Loucy (cell line): Measurements from ENCODE around the gene WNK2.
"Not testable (repeated sequence)": the region's sequence is repeated elsewhere in the genome, so short reads cannot be mapped to it uniquely, and the experiment has no call there.

Experiments
- H2AFZ ChIP-seq: fragments of 200-600 bp; sonication (generic); 2 replicates; pipeline ENCODE4 v1.6.0; 2016; ENCODE audit warnings: antibody characterized with exemption, mild to moderate bottlenecking, low read length, moderate library complexity
- H3F3A ChIP-seq: fragments of 200-600 bp; 2 replicates; pipeline ENCODE4 v1.6.0; 2016; ENCODE audit warnings: antibody characterized with exemption, low read depth, mild to moderate bottlenecking
- H3K27me3 ChIP-seq: fragments of 200-600 bp; sonication (generic); 2 replicates; pipeline ENCODE4 v1.6.1; 2014; ENCODE audit warnings: low read length, mild to moderate bottlenecking; ENCODE audit not compliant: insufficient read depth, poor library complexity, severe bottlenecking
- H3K36me3 ChIP-seq: fragments of 200-600 bp; sonication (generic); 2 replicates; pipeline ENCODE4 v1.6.1; 2016; ENCODE audit warnings: low read length; ENCODE audit not compliant: insufficient read depth
- H3K4me1 ChIP-seq: fragments of 200-600 bp; sonication (generic); 2 replicates; pipeline ENCODE4 v1.5.1; 2014; ENCODE audit warnings: low read length, mild to moderate bottlenecking; ENCODE audit not compliant: insufficient read depth, poor library complexity, severe bottlenecking
- H3K4me2 ChIP-seq: fragments of 200-600 bp; sonication (generic); 2 replicates; pipeline ENCODE4 v1.6.0; 2014; ENCODE audit warnings: antibody characterized with exemption, low read length, low read depth, mild to moderate bottlenecking; ENCODE audit not compliant: poor library complexity, severe bottlenecking
- H3K4me3 ChIP-seq: fragments of 200-600 bp; sonication (generic); 2 replicates; pipeline ENCODE4 v1.5.1; 2014; ENCODE audit warnings: low read length, mild to moderate bottlenecking, mixed read lengths; ENCODE audit not compliant: poor library complexity, severe bottlenecking
- H3K79me2 ChIP-seq: fragments of 200-600 bp; sonication (generic); 2 replicates; pipeline ENCODE4 v1.6.1; 2014; ENCODE audit warnings: low read length; ENCODE audit not compliant: insufficient read depth
- H3K9ac ChIP-seq: fragments of 200-600 bp; sonication (generic); 2 replicates; pipeline ENCODE4 v1.6.0; 2014; ENCODE audit warnings: mild to moderate bottlenecking, low read depth, low read length, moderate library complexity; ENCODE audit not compliant: poor library complexity, severe bottlenecking
- H3K9me2 ChIP-seq: fragments of 200-600 bp; sonication (generic); replicated peaks from 2 replicates; pipeline ENCODE4 v1.6.1; 2016; ENCODE audit warnings: low read depth, low read length, mixed read lengths
- H3K9me3 ChIP-seq: fragments of 200-600 bp; sonication (generic); 2 replicates; pipeline ENCODE4 v1.6.1; 2014; ENCODE audit warnings: mild to moderate bottlenecking, antibody characterized with exemption, low read length, low read depth; ENCODE audit not compliant: insufficient read depth
- H4K20me1 ChIP-seq: fragments of 200-600 bp; sonication (generic); 2 replicates; pipeline ENCODE4 v1.6.0; 2014; ENCODE audit warnings: antibody characterized with exemption, low read length, mild to moderate bottlenecking; ENCODE audit not compliant: insufficient read depth, poor library complexity, severe bottlenecking
- CTCF ChIP-seq: fragments of 200-600 bp; sonication (generic); conservative IDR thresholded peaks from 2 replicates; pipeline ENCODE4 v1.5.1; 2014; ENCODE audit warnings: mild to moderate bottlenecking, antibody characterized with exemption, low read length
- EZH2phosphoT487 ChIP-seq: fragments of 200-600 bp; IDR thresholded peaks from 2 replicates; pipeline ENCODE4 v1.6.1; 2018; ENCODE audit warnings: antibody characterized with exemption, mild to moderate bottlenecking, moderate library complexity, borderline replicate concordance

Gene WNK2

GRCh38 chr9:93366119-93366447 is 182.1 kb downstream of the WNK2 start:
- no peaks in the 10 kb centered on the region for H4K20me1 ChIP-seq
- no peak overlapping the region for H2AFZ ChIP-seq
- H3K4me2 ChIP-seq, result no peak overlapping the region
- TF ChIP-seq EZH2phosphoT487 (no peak), CTCF (no peak)
- no peaks in the 10 kb centered on the region for H3K9me2 ChIP-seq
- H3K27me3 ChIP-seq, result no peaks in the 10 kb centered on the region
- no peak overlapping the region for H3K9ac ChIP-seq
- H3K79me2 ChIP-seq, result no peaks in the 10 kb centered on the region
- no peak overlapping the region for H3K4me3 ChIP-seq
- no peaks in the 10 kb centered on the region for H3K4me1 ChIP-seq
- H3F3A ChIP-seq, result no peaks in the 10 kb centered on the region
- H3K36me3 ChIP-seq, result no peaks in the 10 kb centered on the region
- peaks cover 8% of the 10 kb centered on the region; the same call in 1 of the 2 replicates for H3K9me3 ChIP-seq

GRCh38 chr9:93366486-93366885 is 182.5 kb downstream of the WNK2 start:
- H3K27me3 ChIP-seq, H3K4me3 ChIP-seq, H3K4me1 ChIP-seq, H4K20me1 ChIP-seq, H3K9ac ChIP-seq, H2AFZ ChIP-seq, H3F3A ChIP-seq, H3K4me2 ChIP-seq, H3K9me2 ChIP-seq, H3K36me3 ChIP-seq, H3K79me2 ChIP-seq, H3K9me3 ChIP-seq: not testable (repeated sequence)

- H4K20me1 ChIP-seq, result no peaks in the 10 kb centered on the region
- no peak overlapping the region for H2AFZ ChIP-seq
- H3K9ac ChIP-seq, result no peak overlapping the region
- H3K79me2 ChIP-seq, result no peaks in the 10 kb centered on the region
- H3K4me1 ChIP-seq, result no peaks in the 10 kb centered on the region
- no peak for TF ChIP-seq EZH2phosphoT487
- TF ChIP-seq CTCF, result no peak
- H3K9me3 ChIP-seq, result no peaks in the 10 kb centered on the region
- H3K27me3 ChIP-seq, result no peaks in the 10 kb centered on the region
- no peak overlapping the region for H3K4me3 ChIP-seq
- H3K36me3 ChIP-seq, result no peaks in the 10 kb centered on the region
- no peaks in the 10 kb centered on the region for H3K9me2 ChIP-seq
- H3F3A ChIP-seq, result no peaks in the 10 kb centered on the region
- H3K4me2 ChIP-seq, result no peak overlapping the region
Measured at GRCh38 chr9:93368437-93368836, 184.5 kb downstream of the WNK2 start.

GRCh38 chr9:93369686-93370085 is 185.7 kb downstream of the WNK2 start:
- Histone ChIP-seq H4K20me1 (no peaks in the 10 kb centered on the region), H3K9me2 (no peaks in the 10 kb centered on the region), H3K9ac (no peak overlapping the region), H3K27me3 (no peaks in the 10 kb centered on the region), H3K4me3 (no peak overlapping the region), H2AFZ (no peak overlapping the region), H3F3A (no peaks in the 10 kb centered on the region), H3K36me3 (no peaks in the 10 kb centered on the region), H3K9me3 (no peaks in the 10 kb centered on the region), H3K4me1 (no peaks in the 10 kb centered on the region), H3K4me2 (no peak overlapping the region), H3K79me2 (no peaks in the 10 kb centered on the region)
- no peak for TF ChIP-seq EZH2phosphoT487
- no peak for TF ChIP-seq CTCF
